ENCODE data around the gene AIM2.
"Not testable (repeated sequence)": the region's sequence is repeated elsewhere in the genome, so short reads cannot be mapped to it uniquely, and the experiment has no call there.

Gene AIM2

GRCh38 chr1:159077120-159077961 lies 775 bp upstream of the AIM2 start:
- peak; percentile 48 for DNase-seq

- peak; percentile 61 for DNase-seq
Measured at GRCh38 chr1:159071970-159072582, 4.5 kb downstream of the AIM2 start.

- DNase-seq, result no peak
Measured at GRCh38 chr1:159068886-159069285, 7.7 kb downstream of the AIM2 start.

- peak; percentile 86 for DNase-seq
Measured at GRCh38 chr1:159067699-159068621, 8.6 kb downstream of the AIM2 start.

- no peak for DNase-seq
Measured at GRCh38 chr1:159066108-159066507, 10.5 kb downstream of the AIM2 start.

- DNase-seq, result no peak
Measured at GRCh38 chr1:159065106-159065505, 11.5 kb downstream of the AIM2 start.

- no peak for DNase-seq
Measured at GRCh38 chr1:159058751-159059150, 17.8 kb downstream of the AIM2 start.

- peak; percentile 19 for DNase-seq
Measured at GRCh38 chr1:159056069-159056698, 20.4 kb downstream of the AIM2 start.

- no peak for DNase-seq
Measured at GRCh38 chr1:159055181-159055641, 21.4 kb downstream of the AIM2 start.

- no peak for DNase-seq
Measured at GRCh38 chr1:159054427-159054826, 22.1 kb downstream of the AIM2 start.

- DNase-seq, result no peak
Measured at GRCh38 chr1:159051436-159051835, 25.1 kb downstream of the AIM2 start.

- not testable (repeated sequence) for DNase-seq
Measured at GRCh38 chr1:159046486-159046885, 30.1 kb downstream of the AIM2 start.

GRCh38 chr1:159040893-159041724 lies 35.5 kb downstream of the AIM2 start:
- DNase-seq, result no peak

GRCh38 chr1:159040206-159040605 lies 36.4 kb downstream of the AIM2 start:
- no peak for DNase-seq

- no peak for DNase-seq
Measured at GRCh38 chr1:159030877-159031447, 45.6 kb downstream of the AIM2 start.

GRCh38 chr1:159030311-159030710 lies 46.3 kb downstream of the AIM2 start:
- no peak for DNase-seq

GRCh38 chr1:159026841-159027240 lies 49.7 kb downstream of the AIM2 start:
- DNase-seq, result not testable (repeated sequence)

- DNase-seq, result no peak
Measured at GRCh38 chr1:159025043-159025442, 51.5 kb downstream of the AIM2 start.

- DNase-seq, result no peak
Measured at GRCh38 chr1:159023723-159024122, 52.8 kb downstream of the AIM2 start.

GRCh38 chr1:159015440-159015909 lies 61.1 kb downstream of the AIM2 start:
- DNase-seq, result peak; percentile 95

GRCh38 chr1:159014851-159015250 lies 61.7 kb downstream of the AIM2 start:
- no peak for DNase-seq
